Measurements from ENCODE around the gene NET1. TPM values are rescaled to one million over a fixed set of nuclear protein-coding genes. Genes with fewer than 3 reads are reported as not detected.
A peak's percentile ranks its signal among the peaks of the same experiment; 100 is the strongest.
"Not testable (repeated sequence)": the region's sequence is repeated elsewhere in the genome, so short reads cannot be mapped to it uniquely, and the experiment has no call there.

NET1 gene
- total RNA-seq: 10 to 100 TPM; 20.8 to 21.3 TPM

GRCh38 chr10:5412277-5412941 lies at the start of gene NET1:
TSS of gene NET1 (plus strand) at chr10:5412557. CDS start at chr10:5412693, 136 bp downstream.
- Mint-ChIP-seq H3K27me3 (ENCODE audit: low read depth) (peaks cover 9% of the 10 kb centered on the region), H3K36me3 (ENCODE audit: low read depth) (no peaks in the 10 kb centered on the region), H3K9me3 (no peaks in the 10 kb centered on the region), H3K27ac (no peak within 1 kb of the TSS), H3K4me1 (ENCODE audit: low read depth) (no peaks in the 10 kb centered on the region), H3K4me3 (no peak within 1 kb of the TSS)
- CTCF ChIA-PET: interaction anchor here (1.4 kb wide), 1 partner anchor 21 kb away, joined by 4 read pairs; no protein-coding TSS in a partner anchor
- intact Hi-C loops (cut with micrococcal nuclease): no loop called here
- peak; percentile 83 for DNase-seq

GRCh38 chr10:5362873-5363272 lies 49.5 kb upstream of the NET1 start:
- no peak overlapping the region for H3K4me3 Mint-ChIP-seq
- H3K4me1 Mint-ChIP-seq (ENCODE audit: low read depth): no peaks in the 10 kb centered on the region
- intact Hi-C loops (cut with micrococcal nuclease): no loop called here
- DNase-seq: no peak
- peaks cover 2% of the 10 kb centered on the region for H3K27me3 Mint-ChIP-seq (ENCODE audit: low read depth)
- H3K9me3 Mint-ChIP-seq: no peaks in the 10 kb centered on the region
- CTCF ChIA-PET: no interaction called here
- no peak overlapping the region for H3K27ac Mint-ChIP-seq
- H3K36me3 Mint-ChIP-seq (ENCODE audit: low read depth): no peaks in the 10 kb centered on the region

- no peak overlapping the region for H3K27ac Mint-ChIP-seq
- no peak overlapping the region for H3K4me3 Mint-ChIP-seq
- H3K4me1 Mint-ChIP-seq (ENCODE audit: low read depth): no peaks in the 10 kb centered on the region
- no peak for DNase-seq
- intact Hi-C loops (cut with micrococcal nuclease): no loop called here
- CTCF ChIA-PET: no interaction called here
- no peaks in the 10 kb centered on the region for H3K9me3 Mint-ChIP-seq
- H3K27me3 Mint-ChIP-seq (ENCODE audit: low read depth): peaks cover 2% of the 10 kb centered on the region
- H3K36me3 Mint-ChIP-seq (ENCODE audit: low read depth): no peaks in the 10 kb centered on the region
These were observed 48.0 kb upstream of the NET1 start for GRCh38 chr10:5364374-5364773.

DNA sequence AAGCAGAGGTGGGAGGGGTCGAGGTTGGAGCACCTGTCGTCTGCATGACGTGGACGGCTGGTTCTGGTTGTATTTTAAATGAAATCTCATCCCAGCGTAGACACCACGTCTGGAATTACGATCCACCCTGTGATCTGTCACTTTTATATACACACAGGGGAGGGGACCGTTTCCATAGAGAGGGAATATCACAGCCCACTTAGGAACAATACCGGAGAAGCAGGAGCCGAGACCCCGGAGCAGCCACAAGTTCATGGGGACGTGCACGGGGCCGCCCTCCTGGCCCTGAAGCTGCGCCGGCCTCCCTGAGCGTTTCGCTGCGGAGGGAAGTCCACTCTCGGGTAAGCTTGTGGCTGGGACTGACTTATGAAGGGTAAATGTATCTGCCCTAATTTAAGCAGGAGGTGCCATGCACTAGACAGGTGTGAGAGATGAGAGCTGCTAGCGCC lies 47.4 kb upstream of the NET1 start, which contains the start of gene UCN3:
TSS of gene UCN3 (plus strand) at position 77 of the 449 bp plus-strand sequence. CDS start 8,755 bp downstream, outside the sequence.
- DNase-seq: no peak
- intact Hi-C loops (cut with micrococcal nuclease): no loop called here
- no peak within 1 kb of the TSS for H3K27ac Mint-ChIP-seq

GRCh38 chr10:5365928-5366327 lies 46.4 kb upstream of the NET1 start:
- CTCF ChIA-PET: no interaction called here
- Mint-ChIP-seq H3K9me3 (peaks cover 6% of the 10 kb centered on the region), H3K4me1 (ENCODE audit: low read depth) (no peaks in the 10 kb centered on the region), H3K4me3 (no peak overlapping the region), H3K27me3 (ENCODE audit: low read depth) (peaks cover 2% of the 10 kb centered on the region), H3K27ac (no peak overlapping the region), H3K36me3 (ENCODE audit: low read depth) (no peaks in the 10 kb centered on the region)
- no peak for DNase-seq
- intact Hi-C loops (cut with micrococcal nuclease): no loop called here

More for the DNA sequence above, 47.4 kb upstream of the NET1 start, which contains the start of gene UCN3:
- Mint-ChIP-seq H3K27me3 (ENCODE audit: low read depth) (peaks cover 2% of the 10 kb centered on the region), H3K4me1 (ENCODE audit: low read depth) (no peaks in the 10 kb centered on the region), H3K36me3 (ENCODE audit: low read depth) (no peaks in the 10 kb centered on the region), H3K4me3 (no peak within 1 kb of the TSS), H3K9me3 (no peaks in the 10 kb centered on the region)
- CTCF ChIA-PET: no interaction called here

GRCh38 chr10:5369362-5370158 lies 42.8 kb upstream of the NET1 start:
- Mint-ChIP-seq H3K27me3 (ENCODE audit: low read depth) (peaks cover 3% of the 10 kb centered on the region), H3K4me3 (no peak overlapping the region), H3K9me3 (peaks cover 8% of the 10 kb centered on the region), H3K27ac (no peak overlapping the region), H3K4me1 (ENCODE audit: low read depth) (no peaks in the 10 kb centered on the region), H3K36me3 (ENCODE audit: low read depth) (no peaks in the 10 kb centered on the region)
- intact Hi-C loops (cut with micrococcal nuclease): no loop called here
- CTCF ChIA-PET: no interaction called here
- no peak for DNase-seq

GRCh38 chr10:5370493-5371352 lies 41.6 kb upstream of the NET1 start:
- H3K27ac Mint-ChIP-seq: no peak overlapping the region

DNA sequence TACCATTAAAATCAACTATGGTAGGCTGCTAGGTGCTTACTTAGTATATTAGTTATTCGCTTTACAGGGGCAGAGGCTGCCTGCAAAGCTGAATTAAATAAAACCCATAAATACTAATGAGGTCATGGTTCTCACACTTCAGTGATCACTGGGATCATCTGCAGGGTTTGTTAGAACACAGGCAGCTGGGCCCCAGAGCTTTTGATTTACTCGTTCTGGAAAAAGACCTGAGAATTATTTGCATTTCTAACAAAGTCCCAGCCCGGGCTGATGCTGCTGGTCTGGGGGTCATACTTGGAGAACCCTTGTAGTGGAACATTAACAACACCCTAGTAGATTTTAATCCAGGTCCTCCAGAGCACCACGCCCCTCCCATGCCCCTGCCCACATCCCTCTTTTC lies 39.0 kb upstream of the NET1 start:
- intact Hi-C loops (cut with micrococcal nuclease): no loop called here
- no peak for DNase-seq
- CTCF ChIA-PET: no interaction called here
- Mint-ChIP-seq H3K4me3 (no peak overlapping the region), H3K27me3 (ENCODE audit: low read depth) (peaks cover 3% of the 10 kb centered on the region), H3K9me3 (peaks cover 8% of the 10 kb centered on the region), H3K36me3 (ENCODE audit: low read depth) (no peaks in the 10 kb centered on the region), H3K27ac (no peak overlapping the region), H3K4me1 (ENCODE audit: low read depth) (no peaks in the 10 kb centered on the region)

More at GRCh38 chr10:5370493-5371352, 41.6 kb upstream of the NET1 start:
- Mint-ChIP-seq H3K27me3 (ENCODE audit: low read depth) (peaks cover 3% of the 10 kb centered on the region), H3K4me3 (no peak overlapping the region), H3K9me3 (peaks cover 8% of the 10 kb centered on the region), H3K36me3 (ENCODE audit: low read depth) (no peaks in the 10 kb centered on the region), H3K4me1 (ENCODE audit: low read depth) (no peaks in the 10 kb centered on the region)
- CTCF ChIA-PET: no interaction called here
- intact Hi-C loops (cut with micrococcal nuclease): no loop called here
- no peak for DNase-seq

- Mint-ChIP-seq H3K36me3 (ENCODE audit: low read depth) (no peaks in the 10 kb centered on the region), H3K4me3 (no peak overlapping the region), H3K27me3 (ENCODE audit: low read depth) (peaks cover 3% of the 10 kb centered on the region), H3K4me1 (ENCODE audit: low read depth) (no peaks in the 10 kb centered on the region), H3K9me3 (peaks cover 9% of the 10 kb centered on the region), H3K27ac (no peak overlapping the region)
- CTCF ChIA-PET: no interaction called here
- no peak for DNase-seq
- intact Hi-C loops (cut with micrococcal nuclease): no loop called here
These were observed 38.3 kb upstream of the NET1 start for GRCh38 chr10:5373891-5374611.

GRCh38 chr10:5376450-5376849 lies 35.9 kb upstream of the NET1 start:
- Mint-ChIP-seq H3K36me3 (ENCODE audit: low read depth) (no peaks in the 10 kb centered on the region), H3K27me3 (ENCODE audit: low read depth) (peaks cover 3% of the 10 kb centered on the region), H3K4me3 (no peak overlapping the region), H3K9me3 (peaks cover 5% of the 10 kb centered on the region), H3K4me1 (ENCODE audit: low read depth) (no peaks in the 10 kb centered on the region), H3K27ac (no peak overlapping the region)
- CTCF ChIA-PET: interaction anchor here (1.6 kb wide), 1 partner anchor 95 kb away, joined by 4 read pairs; no protein-coding TSS in a partner anchor
- intact Hi-C loops (cut with micrococcal nuclease): no loop called here
- no peak for DNase-seq

- H3K27ac Mint-ChIP-seq; H3K4me1 Mint-ChIP-seq (ENCODE audit: low read depth); H3K4me3 Mint-ChIP-seq; DNase-seq; H3K9me3 Mint-ChIP-seq; H3K36me3 Mint-ChIP-seq (ENCODE audit: low read depth); H3K27me3 Mint-ChIP-seq (ENCODE audit: low read depth); intact Hi-C loops (cut with micrococcal nuclease): not testable (repeated sequence)
- CTCF ChIA-PET: interaction anchor here (1.2 to 1.3 kb wide), 2 partner anchors 530 to 565 kb away, joined by 3 to 4 read pairs; no protein-coding TSS in a partner anchor
These were observed 33.2 kb upstream of the NET1 start for GRCh38 chr10:5379202-5379601.

All from activated naive CD4-positive, alpha-beta T cell treated with anti-CD3 and anti-CD28 coated beads for 36 hours (primary cell).